NB4 (cell line): ENCODE results near the gene ARHGEF4.

Experiments
- DNase-seq: peaks from one replicate; pipeline ENCODE4 v3.0.0; 2010; ENCODE audit warnings: low read depth
- H3K4me3 ChIP-seq: one replicate; pipeline ENCODE4 v1.5.1; 2011; ENCODE audit warnings: mild to moderate bottlenecking, low read depth, low read length, moderate library complexity
- CTCF ChIP-seq: IDR thresholded peaks from one replicate; pipeline ENCODE4 v1.5.1; 2012; ENCODE audit warnings: low read depth, low read length
- MYC ChIP-seq: IDR thresholded peaks from 2 replicates; pipeline ENCODE4 v1.6.1; 2011; ENCODE audit warnings: low read depth, low read length
- POLR2A ChIP-seq: IDR thresholded peaks from 2 replicates; pipeline ENCODE4 v1.6.1; 2011; ENCODE audit warnings: mild to moderate bottlenecking; ENCODE audit not compliant: insufficient read length; ENCODE audit errors: extremely low read depth
- TF ChIP-seq, protein P1 (sequence below): IDR thresholded peaks from 2 replicates; pipeline ENCODE4 v1.6.1; 2011; ENCODE audit warnings: low read depth, low read length

Gene ARHGEF4

DNA sequence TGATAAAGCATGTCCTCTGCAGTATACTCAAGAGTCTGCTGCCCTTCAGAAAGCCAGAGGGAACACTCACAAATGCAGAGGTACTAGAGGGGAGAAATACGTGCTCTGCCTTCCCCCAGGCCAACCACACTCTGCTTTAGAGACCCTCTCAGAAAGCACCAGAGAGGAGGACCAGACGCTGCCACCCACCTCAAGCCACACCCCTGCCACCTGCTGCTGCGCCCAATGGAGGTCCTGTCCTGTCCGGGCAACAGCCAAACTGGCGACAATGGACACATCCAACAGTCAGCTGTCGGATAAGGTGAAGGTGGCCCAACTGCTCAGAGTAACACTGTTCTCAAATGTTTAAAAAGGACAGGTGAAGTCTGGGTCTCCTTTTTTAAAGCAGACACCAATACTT is 211.9 kb downstream of the ARHGEF4 start:
- DNase-seq: no peak
- no peak overlapping the region for H3K4me3 ChIP-seq
- TF ChIP-seq, protein P1, sequence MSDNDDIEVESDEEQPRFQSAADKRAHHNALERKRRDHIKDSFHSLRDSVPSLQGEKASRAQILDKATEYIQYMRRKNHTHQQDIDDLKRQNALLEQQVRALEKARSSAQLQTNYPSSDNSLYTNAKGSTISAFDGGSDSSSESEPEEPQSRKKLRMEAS: no peak
- TF ChIP-seq CTCF: no peak
- TF ChIP-seq POLR2A: no peak
- no peak for TF ChIP-seq MYC

DNA sequence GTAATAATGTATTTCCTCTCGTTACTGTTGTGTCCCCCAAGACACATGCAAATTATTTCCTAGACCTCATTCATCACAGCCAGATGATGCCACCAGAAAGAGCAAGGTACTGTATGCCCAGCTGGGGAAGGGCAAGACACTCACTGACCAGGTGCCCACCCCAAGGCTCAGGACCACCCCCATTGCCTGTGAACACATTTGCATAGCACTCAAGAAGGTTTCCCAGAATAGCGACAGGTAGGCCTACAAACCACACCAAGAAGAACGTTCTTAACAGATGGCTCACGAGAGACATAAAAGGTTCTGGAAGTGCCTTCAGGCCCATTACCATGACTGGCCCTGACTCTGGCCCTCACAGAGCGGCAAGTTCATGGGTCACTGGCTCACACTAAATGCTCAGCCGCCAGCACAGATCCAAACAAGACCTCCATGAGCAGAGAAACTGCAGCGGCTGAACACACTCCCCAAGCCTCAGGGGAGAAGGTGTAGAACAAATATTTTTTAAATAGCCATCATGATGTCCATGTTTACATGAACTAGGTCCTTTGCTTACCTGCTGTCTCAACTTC is 212.5 kb downstream of the ARHGEF4 start:
- H3K4me3 ChIP-seq: no peak overlapping the region
- TF ChIP-seq, protein P1: no peak
- no peak for TF ChIP-seq CTCF
- no peak for TF ChIP-seq MYC
- no peak for TF ChIP-seq POLR2A
- no peak for DNase-seq

GRCh38 chr2:131050896-131051295 is 214.2 kb downstream of the ARHGEF4 start:
- H3K4me3 ChIP-seq: no peak overlapping the region
- no peak for TF ChIP-seq POLR2A
- TF ChIP-seq MYC: no peak
- no peak for TF ChIP-seq CTCF
- TF ChIP-seq, protein P1: no peak
- no peak for DNase-seq

DNA sequence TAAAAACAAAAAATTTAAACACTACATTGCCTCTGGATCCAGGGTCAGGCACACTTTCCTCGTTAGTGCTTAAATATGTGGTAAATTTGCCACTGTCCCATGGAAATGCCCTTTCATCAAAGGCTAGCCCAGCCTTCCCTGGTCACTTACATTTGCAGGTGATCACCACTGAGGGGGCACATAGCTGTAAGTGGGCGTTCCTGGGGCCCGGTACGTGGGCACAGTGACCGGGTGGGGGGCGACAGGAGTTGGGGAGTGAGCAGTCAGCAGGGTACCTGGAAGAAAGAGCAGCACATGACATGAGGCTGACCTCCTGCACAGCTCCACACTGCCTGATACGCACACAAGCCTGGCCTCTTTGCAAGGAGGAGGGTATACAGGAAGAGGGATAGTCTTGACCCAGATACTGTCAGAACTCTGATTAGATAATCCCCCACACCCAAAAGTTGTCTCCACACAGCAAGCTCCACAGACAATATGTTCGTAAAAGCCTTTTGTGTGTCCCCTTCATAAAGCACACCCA is 216.1 kb downstream of the ARHGEF4 start:
- H3K4me3 ChIP-seq: no peak overlapping the region
- no peak for DNase-seq
- TF ChIP-seq CTCF: no peak
- TF ChIP-seq, protein P1: no peak
- no peak for TF ChIP-seq POLR2A
- TF ChIP-seq MYC: no peak

DNA sequence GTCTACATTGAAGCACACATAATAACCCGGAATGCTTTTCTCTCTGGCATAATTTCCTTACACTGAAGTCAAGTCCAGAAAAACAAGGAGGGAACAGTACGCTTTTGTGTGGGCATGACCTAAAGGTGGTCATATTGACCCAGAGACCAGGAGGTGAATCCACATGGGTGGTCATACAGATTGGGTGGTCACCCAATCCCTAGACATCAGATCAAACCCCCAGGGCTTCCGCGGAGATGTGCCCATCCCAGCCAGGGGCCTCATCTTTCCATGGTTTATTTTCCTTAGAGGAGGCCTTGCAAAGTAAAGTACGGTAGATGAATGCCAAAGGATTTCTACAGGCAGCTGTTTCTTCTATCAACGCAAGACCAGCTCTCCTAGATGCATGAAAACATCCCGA is 217.8 kb downstream of the ARHGEF4 start:
- DNase-seq: no peak
- TF ChIP-seq MYC: no peak
- no peak for TF ChIP-seq POLR2A
- TF ChIP-seq CTCF: no peak
- TF ChIP-seq, protein P1: no peak
- H3K4me3 ChIP-seq: no peak overlapping the region
